T-helper 1 cell treated with Interleukin-12 subunit alpha and Interleukin-12 subunit beta and Interleukin-4 antibody, amounts not matched to agents 30 μg/mL and 1 μg/mL, for 36 hours (primary cell): ENCODE data around the gene RAB11A.
"Not testable (repeated sequence)": the region's sequence is repeated elsewhere in the genome, so short reads cannot be mapped to it uniquely, and the experiment has no call there.

Experiments
- H3K27ac Mint-ChIP-seq: one replicate; pipeline ENCODE4 v1.8.0; 2021; ENCODE audit warnings: mild to moderate bottlenecking, mixed read lengths
- H3K27me3 Mint-ChIP-seq: one replicate; pipeline ENCODE4 v1.8.0; 2021; ENCODE audit warnings: low read depth, mixed read lengths
- H3K36me3 Mint-ChIP-seq: one replicate; pipeline ENCODE4 v1.8.0; 2021; ENCODE audit warnings: low read depth, mixed read lengths
- H3K4me1 Mint-ChIP-seq: one replicate; pipeline ENCODE4 v1.8.0; 2021; ENCODE audit warnings: low read depth, mixed read lengths
- H3K4me3 Mint-ChIP-seq: one replicate; pipeline ENCODE4 v1.8.0; 2021; ENCODE audit warnings: mild to moderate bottlenecking, moderate library complexity, mixed read lengths
- H3K9me3 Mint-ChIP-seq: one replicate; pipeline ENCODE4 v1.8.0; 2021; ENCODE audit warnings: mixed read lengths

RAB11A gene

GRCh38 chr15:65867933-65868332 is 1.4 kb upstream of the RAB11A start:
- not testable (repeated sequence) for H3K27ac Mint-ChIP-seq, H3K4me3 Mint-ChIP-seq, H3K27me3 Mint-ChIP-seq, H3K9me3 Mint-ChIP-seq
- peaks cover 21% of the 10 kb centered on the region for H3K4me1 Mint-ChIP-seq
- H3K36me3 Mint-ChIP-seq, result peaks cover 21% of the 10 kb centered on the region

GRCh38 chr15:65868546-65869125 is 655 bp upstream of the RAB11A start:
- Mint-ChIP-seq H3K4me1 (peaks cover 21% of the 10 kb centered on the region), H3K27ac (peak overlapping the region; percentile 93), H3K36me3 (peaks cover 21% of the 10 kb centered on the region), H3K4me3 (peak overlapping the region; percentile 95), H3K27me3 (peaks cover 5% of the 10 kb centered on the region), H3K9me3 (peaks cover 2% of the 10 kb centered on the region)

GRCh38 chr15:65869954-65870871 is 922 bp downstream of the RAB11A start:
- Mint-ChIP-seq H3K27ac (peak overlapping the region; percentile 93), H3K36me3 (peaks cover 24% of the 10 kb centered on the region), H3K4me1 (peaks cover 21% of the 10 kb centered on the region), H3K9me3 (peaks cover 2% of the 10 kb centered on the region), H3K4me3 (peak overlapping the region; percentile 95), H3K27me3 (peaks cover 5% of the 10 kb centered on the region)

GRCh38 chr15:65870889-65871533 is 1.7 kb downstream of the RAB11A start:
- H3K4me1 Mint-ChIP-seq, result peaks cover 21% of the 10 kb centered on the region
- peak overlapping the region; percentile 93 for H3K27ac Mint-ChIP-seq
- peaks cover 27% of the 10 kb centered on the region for H3K36me3 Mint-ChIP-seq
- H3K27me3 Mint-ChIP-seq, result peaks cover 5% of the 10 kb centered on the region
- peaks cover 2% of the 10 kb centered on the region for H3K9me3 Mint-ChIP-seq
- H3K4me3 Mint-ChIP-seq, result peak overlapping the region; percentile 95

- not testable (repeated sequence) for H3K4me3 Mint-ChIP-seq, H3K27me3 Mint-ChIP-seq, H3K27ac Mint-ChIP-seq, H3K9me3 Mint-ChIP-seq
- Mint-ChIP-seq H3K36me3 (peaks cover 27% of the 10 kb centered on the region), H3K4me1 (peaks cover 19% of the 10 kb centered on the region)
These were observed 2.6 kb downstream of the RAB11A start for GRCh38 chr15:65871886-65872285.

GRCh38 chr15:65872596-65872995 is 3.3 kb downstream of the RAB11A start:
- not testable (repeated sequence) for H3K27ac Mint-ChIP-seq, H3K4me3 Mint-ChIP-seq, H3K9me3 Mint-ChIP-seq, H3K27me3 Mint-ChIP-seq
- Mint-ChIP-seq H3K36me3 (peaks cover 31% of the 10 kb centered on the region), H3K4me1 (peaks cover 23% of the 10 kb centered on the region)

- Mint-ChIP-seq H3K27ac (no peak overlapping the region), H3K9me3 (peaks cover 2% of the 10 kb centered on the region), H3K4me3 (no peak overlapping the region), H3K27me3 (peaks cover 5% of the 10 kb centered on the region), H3K36me3 (peaks cover 36% of the 10 kb centered on the region), H3K4me1 (peaks cover 25% of the 10 kb centered on the region)
These were observed 4.0 kb downstream of the RAB11A start for GRCh38 chr15:65873256-65873655.

- H3K4me3 Mint-ChIP-seq, result no peak overlapping the region
- H3K27me3 Mint-ChIP-seq, result no peaks in the 10 kb centered on the region
- H3K9me3 Mint-ChIP-seq, result peaks cover 2% of the 10 kb centered on the region
- peaks cover 23% of the 10 kb centered on the region for H3K4me1 Mint-ChIP-seq
- no peak overlapping the region for H3K27ac Mint-ChIP-seq
- H3K36me3 Mint-ChIP-seq, result peaks cover 34% of the 10 kb centered on the region
These were observed 6.2 kb downstream of the RAB11A start for GRCh38 chr15:65875458-65875857.

- peaks cover 25% of the 10 kb centered on the region for H3K4me1 Mint-ChIP-seq
- H3K27me3 Mint-ChIP-seq, result no peaks in the 10 kb centered on the region
- H3K36me3 Mint-ChIP-seq, result peaks cover 41% of the 10 kb centered on the region
- no peak overlapping the region for H3K4me3 Mint-ChIP-seq
- no peaks in the 10 kb centered on the region for H3K9me3 Mint-ChIP-seq
- H3K27ac Mint-ChIP-seq, result no peak overlapping the region
These were observed 8.5 kb downstream of the RAB11A start for GRCh38 chr15:65877749-65878148.

GRCh38 chr15:65881766-65882434 is 12.6 kb downstream of the RAB11A start:
- peaks cover 54% of the 10 kb centered on the region for H3K4me1 Mint-ChIP-seq
- H3K9me3 Mint-ChIP-seq, result peaks cover 6% of the 10 kb centered on the region
- peaks cover 65% of the 10 kb centered on the region for H3K36me3 Mint-ChIP-seq
- no peaks in the 10 kb centered on the region for H3K27me3 Mint-ChIP-seq
- H3K27ac Mint-ChIP-seq, result peak overlapping the region; percentile 34
- peak overlapping the region; percentile 49 for H3K4me3 Mint-ChIP-seq

- H3K27ac Mint-ChIP-seq, result no peak overlapping the region
- peaks cover 12% of the 10 kb centered on the region for H3K9me3 Mint-ChIP-seq
- H3K36me3 Mint-ChIP-seq, result peaks cover 69% of the 10 kb centered on the region
- peaks cover 64% of the 10 kb centered on the region for H3K4me1 Mint-ChIP-seq
- no peak overlapping the region for H3K4me3 Mint-ChIP-seq
- H3K27me3 Mint-ChIP-seq, result no peaks in the 10 kb centered on the region
These were observed 14.3 kb downstream of the RAB11A start for GRCh38 chr15:65883571-65883970.

GRCh38 chr15:65884511-65884910 is 15.2 kb downstream of the RAB11A start:
- H3K36me3 Mint-ChIP-seq, result peaks cover 70% of the 10 kb centered on the region
- H3K9me3 Mint-ChIP-seq, result peaks cover 12% of the 10 kb centered on the region
- H3K4me3 Mint-ChIP-seq, result no peak overlapping the region
- H3K4me1 Mint-ChIP-seq, result peaks cover 71% of the 10 kb centered on the region
- no peaks in the 10 kb centered on the region for H3K27me3 Mint-ChIP-seq
- peak overlapping the region; percentile 49 for H3K27ac Mint-ChIP-seq

GRCh38 chr15:65885668-65886218 is 16.5 kb downstream of the RAB11A start:
- H3K27ac Mint-ChIP-seq, result peak overlapping the region; percentile 80
- H3K9me3 Mint-ChIP-seq, result peaks cover 12% of the 10 kb centered on the region
- no peak overlapping the region for H3K4me3 Mint-ChIP-seq
- peaks cover 70% of the 10 kb centered on the region for H3K36me3 Mint-ChIP-seq
- H3K4me1 Mint-ChIP-seq, result peaks cover 74% of the 10 kb centered on the region
- no peaks in the 10 kb centered on the region for H3K27me3 Mint-ChIP-seq

- peak overlapping the region; percentile 93 for H3K27ac Mint-ChIP-seq
- H3K4me1 Mint-ChIP-seq, result peaks cover 72% of the 10 kb centered on the region
These were observed 18.3 kb downstream of the RAB11A start for GRCh38 chr15:65887565-65887964.

More at GRCh38 chr15:65887565-65887964, 18.3 kb downstream of the RAB11A start:
- Mint-ChIP-seq H3K9me3 (peaks cover 12% of the 10 kb centered on the region), H3K36me3 (peaks cover 65% of the 10 kb centered on the region), H3K4me3 (peak overlapping the region; percentile 74), H3K27me3 (no peaks in the 10 kb centered on the region)
